T-cell (primary cell): ENCODE data around the gene CIITA. TPM values are rescaled to one million over a fixed set of nuclear protein-coding genes. Genes with fewer than 3 reads are reported as not detected.

Source experiments
- ATAC-seq, 4 experiments: fragments of 200-7000 bp in 3 of 4; fragments of 150-1000 bp in 1 of 4; cut with Tn5 transposase; replicated peaks in 1 of 4; 1 replicate in 3 of 4; 2 replicates in 1 of 4; pipeline ENCODE4 v1.10.0; 2021; ENCODE audit warnings: moderate library complexity in 3 of 4, mild to moderate bottlenecking in 2 of 4, moderate number of reproducible peaks in 1 of 4
- CTCF ChIA-PET, 2 donors: fragments of 300-600 bp; sonication (Branson Sonifier 250); formaldehyde crosslinking; loops; one replicate each; lab custom pipeline; 2022; ENCODE audit warnings: antibody characterized with exemption in 2 of 2; lab: Charles Lee
- POLR2A ChIA-PET, 2 donors: fragments of 300-600 bp; sonication (Branson Sonifier 250); formaldehyde crosslinking; loops; one replicate each; lab custom pipeline; 2022; ENCODE audit warnings: antibody characterized with exemption in 2 of 2; lab: Charles Lee
- DNase-seq, 35 experiments: peaks; one replicate each; pipeline versions ENCODE4 v3.0.0 to v3.0.0-alpha.2; 2013 to 2023
- H3K27ac ChIP-seq: one replicate; pipeline ENCODE4 v1.5.1; 2013; ENCODE audit warnings: low read length
- H3K27me3 ChIP-seq, 2 experiments: replicated peaks in 1 of 2; 1 replicate in 1 of 2; 2 replicates in 1 of 2; pipeline versions ENCODE4 v1.6.1 to v1.7.0; 2013; ENCODE audit warnings: low read length in 1 of 2, mixed read lengths in 1 of 2; ENCODE audit not compliant: control insufficient read depth in 2 of 2, insufficient read depth in 2 of 2; ENCODE audit errors: extremely low read depth in 1 of 2
- H3K36me3 ChIP-seq, 2 donors: 1 replicate in 1 of 2; 2 replicates in 1 of 2; pipeline versions ENCODE4 v1.6.1 to v1.7.0; 2013; ENCODE audit warnings: low read length in 1 of 2; ENCODE audit not compliant: control insufficient read depth in 2 of 2, insufficient read depth in 1 of 2; ENCODE audit errors: extremely low read depth in 1 of 2
- H3K4me1 ChIP-seq, 2 experiments: 1 replicate in 1 of 2; 2 replicates in 1 of 2; pipeline versions ENCODE4 v1.6.1 to v1.7.0; 2013; ENCODE audit warnings: low read length in 2 of 2, mixed read lengths in 1 of 2; ENCODE audit not compliant: insufficient read depth in 2 of 2, control insufficient read depth in 1 of 2; ENCODE audit errors: extremely low read depth in 1 of 2
- H3K4me3 ChIP-seq, 2 donors: 1 replicate in 1 of 2; 2 replicates in 1 of 2; pipeline versions ENCODE4 v1.5.1 to v1.7.0; 2013; ENCODE audit warnings: mild to moderate bottlenecking in 2 of 2, low read length in 1 of 2, moderate library complexity in 1 of 2; ENCODE audit not compliant: control insufficient read depth in 1 of 2; ENCODE audit errors: extremely low read depth in 1 of 2
- H3K9me3 ChIP-seq: 2 replicates; pipeline ENCODE4 v1.7.0; 2013
- H3K27ac Mint-ChIP-seq, 2 donors: one replicate each; pipeline ENCODE4 v1.8.0; 2020 to 2021; ENCODE audit warnings: mild to moderate bottlenecking in 2 of 2, mixed read lengths in 2 of 2
- H3K27me3 Mint-ChIP-seq, 2 donors: one replicate each; pipeline ENCODE4 v1.8.0; 2021 to 2022; ENCODE audit warnings: mixed read lengths in 2 of 2
- H3K36me3 Mint-ChIP-seq: one replicate; pipeline ENCODE4 v1.8.0; 2021; ENCODE audit warnings: mixed read lengths
- H3K4me1 Mint-ChIP-seq, 3 donors: one replicate each; pipeline ENCODE4 v1.8.0; 2020 to 2022; ENCODE audit warnings: mixed read lengths in 3 of 3, mild to moderate bottlenecking in 1 of 3
- H3K4me3 Mint-ChIP-seq, 3 donors: one replicate each; pipeline ENCODE4 v1.8.0; 2020 to 2022; ENCODE audit warnings: mild to moderate bottlenecking in 3 of 3, mixed read lengths in 3 of 3, moderate library complexity in 3 of 3
- H3K9me3 Mint-ChIP-seq, 3 donors: one replicate each; pipeline ENCODE4 v1.8.0; 2020 to 2022; ENCODE audit warnings: mixed read lengths in 3 of 3
- WGBS: methylation state at CpG from one replicate; pipeline ENCODE4 v1.1.5; 2013; ENCODE audit warnings: missing lambda C conversion rate; ENCODE audit not compliant: insufficient coverage; 5-methylcytosine and 5-hydroxymethylcytosine counted together
- total RNA-seq, 35 experiments: library from RNA in 6 of 35; stranded (reverse) in 6 of 35; fragments of 120-200 nt in 1 of 35; gene quantifications; one replicate each; pipeline versions ENCODE4 v1.2.1 to v1.2.4 and lab custom pipeline; 2013 to 2026

The CIITA gene
- total RNA-seq, 5 donors from 2014 or later (not counting 1 experiment from before 2014, with no cell fraction given), result 10.5 to 36.7 (median 12.5) TPM

GRCh38 chr16:10859658-10860057 lies 17.3 kb upstream of the CIITA start:
- Mint-ChIP-seq H3K9me3 (peaks cover 0 to 10% (median 0%) of the 10 kb centered on the region in 3 donors), H3K27ac (no peak overlapping the region), H3K4me3 (no peak overlapping the region), H3K36me3 (no peaks in the 10 kb centered on the region), H3K4me1 (no peaks in the 10 kb centered on the region), H3K27me3 (peaks cover 0 to 6% of the 10 kb centered on the region in 2 donors)
- ChIA-PET CTCF (no interaction called here), POLR2A (no interaction called here)
- H3K27me3 ChIP-seq, result no peaks in the 10 kb centered on the region
- H3K4me1 ChIP-seq, result no peaks in the 10 kb centered on the region
- H3K9me3 ChIP-seq, result no peaks in the 10 kb centered on the region
- H3K36me3 ChIP-seq, result no peaks in the 10 kb centered on the region
- DNase-seq (no peak), ATAC-seq (no peak)
- H3K4me3 ChIP-seq, result no peak overlapping the region
- H3K27ac ChIP-seq, result no peak overlapping the region
- WGBS, result 38% methylated on average over 1 of the region's 6 CpGs

- POLR2A ChIA-PET, result interaction anchor here (0.6 to 0.7 kb wide), 3 partner anchors 21 to 551 kb away, joined by 6 to 9 read pairs (median 8); no protein-coding TSS in a partner anchor
- H3K27ac ChIP-seq, result no peak overlapping the region
- H3K4me3 Mint-ChIP-seq, result no peak overlapping the region
- H3K9me3 Mint-ChIP-seq, result peaks cover 0 to 10% (median 0%) of the 10 kb centered on the region in 3 donors
- ATAC-seq (no peak), DNase-seq (no peak)
- no peaks in the 10 kb centered on the region for H3K36me3 Mint-ChIP-seq
- WGBS, result 80% methylated on average over 2 of the region's 2 CpGs
- H3K27me3 ChIP-seq, result no peaks in the 10 kb centered on the region
- H3K36me3 ChIP-seq, result no peaks in the 10 kb centered on the region
- no peak overlapping the region for H3K27ac Mint-ChIP-seq
- peaks cover 6 to 13% of the 10 kb centered on the region in 2 donors for H3K27me3 Mint-ChIP-seq
- peaks cover 0 to 6% (median 0%) of the 10 kb centered on the region in 3 donors for H3K4me1 Mint-ChIP-seq
- CTCF ChIA-PET, result interaction anchor here (0.6 kb wide), 2 partner anchors 9 to 343 kb away, joined by 3 to 4 read pairs; no protein-coding TSS in a partner anchor
- H3K4me1 ChIP-seq, result no peaks in the 10 kb centered on the region
- H3K9me3 ChIP-seq, result no peaks in the 10 kb centered on the region
- no peak overlapping the region for H3K4me3 ChIP-seq
These were observed 14.6 kb upstream of the CIITA start for GRCh38 chr16:10862438-10862837.

DNA sequence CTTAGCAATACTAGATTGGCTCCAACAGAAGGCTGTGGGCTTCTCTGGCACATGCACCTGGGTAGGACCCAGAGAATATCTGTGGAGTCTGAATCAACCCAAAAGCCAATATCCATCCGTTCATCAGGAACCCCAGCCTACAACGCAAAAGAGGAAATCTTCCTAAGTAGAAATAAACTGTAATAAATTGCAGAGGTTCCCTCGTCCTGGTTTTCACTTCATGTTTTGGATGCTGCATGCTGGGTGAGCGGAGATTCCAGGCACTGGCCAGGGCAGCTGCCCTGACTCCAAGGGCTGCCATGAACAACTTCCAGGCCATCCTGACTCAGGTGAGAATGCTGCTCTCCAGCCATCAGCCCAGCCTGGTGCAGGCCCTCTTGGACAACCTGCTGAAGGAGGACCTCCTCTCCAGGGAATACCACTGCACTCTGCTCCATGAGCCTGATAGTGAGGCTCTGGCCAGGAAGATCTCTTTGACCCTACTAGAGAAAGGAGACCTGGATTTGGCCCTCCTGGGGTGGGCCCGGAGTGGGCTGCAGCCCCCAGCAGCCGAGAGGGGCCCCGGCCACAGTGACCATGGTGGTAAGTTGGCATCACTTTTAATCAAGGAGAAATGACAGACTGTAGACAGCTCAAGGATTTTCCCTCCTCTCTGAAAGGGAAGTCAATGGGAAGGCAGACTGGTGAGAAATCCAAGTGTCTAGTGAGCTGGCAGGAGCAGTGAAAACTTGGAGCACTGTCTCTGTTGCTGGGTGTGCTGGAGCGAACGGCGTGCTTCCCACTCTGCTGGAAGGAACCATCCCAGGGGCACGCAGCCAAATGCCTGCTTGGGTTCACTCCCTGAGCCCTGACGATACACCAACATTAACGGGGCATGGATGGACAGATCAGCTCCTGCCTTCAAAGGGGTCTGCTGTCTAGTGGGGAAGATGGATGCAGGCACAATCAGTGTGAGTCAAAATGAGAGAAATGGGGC lies 10.7 kb upstream of the CIITA start:
- ChIA-PET CTCF (no interaction called here), POLR2A (no interaction called here)
- Mint-ChIP-seq H3K27me3 (peaks cover 11% of the 10 kb centered on the region in 2 donors), H3K27ac (no peak overlapping the region), H3K36me3 (no peaks in the 10 kb centered on the region), H3K9me3 (no peaks in the 10 kb centered on the region), H3K4me3 (no peak overlapping the region), H3K4me1 (peaks cover 23 to 38% (median 27%) of the 10 kb centered on the region in 3 donors)
- Histone ChIP-seq H3K27me3 (no peaks in the 10 kb centered on the region), H3K4me1 (peaks cover 0 to 33% of the 10 kb centered on the region in 2 experiments), H3K36me3 (no peaks in the 10 kb centered on the region), H3K9me3 (no peaks in the 10 kb centered on the region), H3K27ac (no peak overlapping the region), H3K4me3 (no peak overlapping the region)
- 93% methylated on average over 10 of the region's 13 CpGs for WGBS
- no peak for ATAC-seq
- DNase-seq, result no peak

- 66% methylated on average over 4 of the region's 6 CpGs for WGBS
- Mint-ChIP-seq H3K4me1 (peaks cover 29 to 45% (median 36%) of the 10 kb centered on the region in 3 donors), H3K27ac (peak overlapping the region in 1 of 2 donors; percentile 25), H3K4me3 (no peak overlapping the region), H3K27me3 (peaks cover 9 to 11% of the 10 kb centered on the region in 2 donors), H3K36me3 (no peaks in the 10 kb centered on the region), H3K9me3 (no peaks in the 10 kb centered on the region)
- H3K27me3 ChIP-seq, result no peaks in the 10 kb centered on the region
- no peaks in the 10 kb centered on the region for H3K36me3 ChIP-seq
- H3K9me3 ChIP-seq, result no peaks in the 10 kb centered on the region
- ATAC-seq, result no peak
- H3K4me3 ChIP-seq, result no peak overlapping the region
- H3K27ac ChIP-seq, result no peak overlapping the region
- peaks cover 0 to 39% of the 10 kb centered on the region in 2 experiments for H3K4me1 ChIP-seq
- ChIA-PET CTCF (no interaction called here), POLR2A (no interaction called here)
- no peak for DNase-seq
These were observed 9.8 kb upstream of the CIITA start for GRCh38 chr16:10867199-10867598.

DNA sequence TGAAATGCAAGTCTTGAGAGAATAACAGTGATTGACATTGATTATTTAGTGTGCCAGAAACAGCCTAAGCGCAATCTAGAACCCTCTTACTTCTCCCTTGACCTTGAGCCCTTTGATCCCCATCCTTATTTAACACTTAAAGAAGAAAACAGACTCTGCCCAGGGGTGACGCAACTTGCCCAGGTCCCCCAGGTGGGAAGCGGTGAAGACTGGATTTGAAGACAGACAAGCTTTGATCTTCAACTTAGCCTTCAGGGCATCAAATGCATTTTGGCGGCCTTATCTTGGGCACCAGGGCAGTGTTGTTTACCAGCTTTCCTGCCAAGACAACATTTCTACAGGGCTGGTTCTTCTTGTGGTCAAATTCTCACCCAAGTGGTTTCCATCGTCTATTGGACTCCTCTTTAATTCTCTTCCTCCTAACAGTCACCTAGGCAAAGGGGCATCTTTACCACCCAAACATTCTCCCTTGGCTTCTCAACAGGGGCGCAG lies 8.9 kb upstream of the CIITA start:
- ChIA-PET POLR2A (no interaction called here), CTCF (no interaction called here)
- WGBS, result 55% methylated on average over 5 of the region's 6 CpGs
- Histone ChIP-seq H3K4me3 (no peak overlapping the region), H3K27ac (peak overlapping the region; percentile 36), H3K36me3 (no peaks in the 10 kb centered on the region), H3K9me3 (no peaks in the 10 kb centered on the region), H3K4me1 (peaks cover 0 to 39% of the 10 kb centered on the region in 2 experiments), H3K27me3 (no peaks in the 10 kb centered on the region)
- Mint-ChIP-seq H3K4me3 (peak overlapping the region in 1 of 3 donors; percentile 26), H3K27me3 (peaks cover 15 to 18% of the 10 kb centered on the region in 2 donors), H3K27ac (no peak overlapping the region), H3K36me3 (no peaks in the 10 kb centered on the region), H3K9me3 (no peaks in the 10 kb centered on the region), H3K4me1 (peaks cover 29 to 50% (median 36%) of the 10 kb centered on the region in 3 donors)
- no peak for DNase-seq
- ATAC-seq, result no peak

GRCh38 chr16:10868596-10869469 lies 8.2 kb upstream of the CIITA start:
- ChIA-PET CTCF (no interaction called here), POLR2A (no interaction called here)
- Histone ChIP-seq H3K27me3 (no peaks in the 10 kb centered on the region), H3K4me1 (peaks cover 0 to 39% of the 10 kb centered on the region in 2 experiments), H3K27ac (peak overlapping the region; percentile 36), H3K4me3 (no peak overlapping the region), H3K36me3 (no peaks in the 10 kb centered on the region), H3K9me3 (no peaks in the 10 kb centered on the region)
- WGBS, result 60% methylated on average over 6 of the region's 13 CpGs
- H3K4me3 Mint-ChIP-seq, result peak overlapping the region in 2 of 3 donors; percentile 3 to 26
- H3K36me3 Mint-ChIP-seq, result no peaks in the 10 kb centered on the region
- DNase-seq, result peak in 3 of 35 experiments; percentile 7 to 48 (median 19)
- peaks cover 18 to 20% of the 10 kb centered on the region in 2 donors for H3K27me3 Mint-ChIP-seq
- peaks cover 29 to 50% (median 36%) of the 10 kb centered on the region in 3 donors for H3K4me1 Mint-ChIP-seq
- ATAC-seq, result no peak
- H3K27ac Mint-ChIP-seq, result peak overlapping the region in 1 of 2 donors; percentile 19
- no peaks in the 10 kb centered on the region for H3K9me3 Mint-ChIP-seq
